HEK293 (cell line): ENCODE data around the gene HSF2.

Source experiments
- CTCF ChIA-PET: fragments of 350-600 bp; formaldehyde crosslinking; extraction: SDS; loops from one replicate; lab custom pipeline; 2021; ENCODE audit warnings: antibody characterized with exemption; lab: Yijun Ruan, JAX
- POLR2A ChIA-PET: fragments of 300-600 bp; formaldehyde crosslinking; extraction: SDS; loops from one replicate; lab custom pipeline; 2020; ENCODE audit warnings: antibody characterized with exemption, inconsistent platforms; lab: Yijun Ruan, JAX
- H3K27ac ChIP-seq: fragments of 200-500 bp; sonication (Bioruptor generic); 2 replicates; pipeline ENCODE4 v1.5.1; 2014; ENCODE audit warnings: low read depth, low read length, control low read depth, inconsistent platforms; ENCODE audit errors: extremely low read depth
- H3K36me3 ChIP-seq, 2 experiments: fragments of 200-500 bp in 1 of 2; sonication (Bioruptor generic) in 1 of 2; 1 replicate in 1 of 2; 2 replicates in 1 of 2; pipeline ENCODE4 v1.5.1; 2014 to 2017; ENCODE audit warnings: inconsistent platforms in 2 of 2, low read length in 2 of 2; ENCODE audit not compliant: control insufficient read depth in 2 of 2, insufficient read depth in 1 of 2
- H3K4me1 ChIP-seq: fragments of 200-500 bp; sonication (Bioruptor generic); 2 replicates; pipeline ENCODE4 v1.5.1; 2014; ENCODE audit warnings: mild to moderate bottlenecking, low read length, inconsistent platforms; ENCODE audit not compliant: control insufficient read depth, insufficient read depth
- H3K4me3 ChIP-seq: 2 replicates; pipeline ENCODE4 v1.5.1; 2011; ENCODE audit warnings: low read depth, mild to moderate bottlenecking, control low read depth, low read length, moderate library complexity
- H3K9me3 ChIP-seq: fragments of 200-500 bp; sonication (Bioruptor generic); 2 replicates; pipeline ENCODE4 v1.5.1; 2014; ENCODE audit warnings: low read depth, low read length, inconsistent platforms; ENCODE audit not compliant: control insufficient read depth, insufficient read depth
- ATF2 ChIP-seq: fragments of 450-650 bp; formaldehyde crosslinking; IDR thresholded peaks from 2 replicates; pipeline ENCODE4 v1.5.1; 2016; ENCODE audit warnings: missing biosample characterization, missing genetic modification characterization, low read depth
- HOXD13 ChIP-seq: sonication (generic); formaldehyde crosslinking; IDR thresholded peaks from 2 replicates; pipeline ENCODE4 v1.8.0; 2022; ENCODE audit warnings: missing genetic modification reagents, borderline replicate concordance
- PRDM1 ChIP-seq: fragments of 450-650 bp; formaldehyde crosslinking; IDR thresholded peaks from 2 replicates; pipeline ENCODE4; 2016; ENCODE audit warnings: missing biosample characterization, missing genetic modification characterization
- PRDM10 ChIP-seq: fragments of 450-650 bp; formaldehyde crosslinking; IDR thresholded peaks from 2 replicates; pipeline ENCODE4 v1.5.1; 2016; ENCODE audit warnings: missing biosample characterization, missing genetic modification characterization
- SCRT2 ChIP-seq: fragments of 450-650 bp; formaldehyde crosslinking; IDR thresholded peaks from 2 replicates; pipeline ENCODE4 v1.5.1; 2016; ENCODE audit warnings: missing biosample characterization, missing genetic modification characterization
- SP3 ChIP-seq: fragments of 450-650 bp; formaldehyde crosslinking; IDR thresholded peaks from 2 replicates; pipeline ENCODE4 v1.5.1; 2016; ENCODE audit warnings: missing biosample characterization, missing genetic modification characterization
- ZBTB6 ChIP-seq: fragments of 450-650 bp; formaldehyde crosslinking; IDR thresholded peaks from 2 replicates; pipeline ENCODE4 v1.5.1; 2017; ENCODE audit warnings: missing biosample characterization, missing genetic modification characterization
- ZFP37 ChIP-seq: fragments of 450-650 bp; formaldehyde crosslinking; IDR thresholded peaks from 2 replicates; pipeline ENCODE4 v1.5.1; 2016; ENCODE audit warnings: missing biosample characterization, missing genetic modification characterization
- ZNF223 ChIP-seq: fragments of 450-650 bp; formaldehyde crosslinking; IDR thresholded peaks from 2 replicates; pipeline ENCODE4 v1.5.1; 2016; ENCODE audit warnings: missing biosample characterization, missing genetic modification characterization
- ZNF239 ChIP-seq: fragments of 450-650 bp; formaldehyde crosslinking; IDR thresholded peaks from 2 replicates; pipeline ENCODE4 v1.5.1; 2016; ENCODE audit warnings: missing biosample characterization, missing genetic modification characterization
- ZNF292 ChIP-seq: fragments of 450-650 bp; formaldehyde crosslinking; IDR thresholded peaks from 2 replicates; pipeline ENCODE4 v1.5.1; 2016; ENCODE audit warnings: low read depth, missing biosample characterization, missing genetic modification characterization, borderline replicate concordance
- ZNF521 ChIP-seq: fragments of 450-650 bp; formaldehyde crosslinking; IDR thresholded peaks from 2 replicates; pipeline ENCODE4 v1.5.1; 2017; ENCODE audit warnings: missing biosample characterization, mild to moderate bottlenecking, missing genetic modification characterization
- ZNF561 ChIP-seq: fragments of 450-650 bp; IDR thresholded peaks from 2 replicates; pipeline ENCODE4 v1.5.1; 2018; ENCODE audit warnings: missing biosample characterization, missing genetic modification characterization, borderline replicate concordance
- ZNF571 ChIP-seq: fragments of 450-650 bp; formaldehyde crosslinking; IDR thresholded peaks from 2 replicates; pipeline ENCODE4 v1.5.0; 2017; ENCODE audit warnings: missing biosample characterization, missing genetic modification characterization
- TF ChIP-seq, protein P1 (sequence below): fragments of 450-650 bp; formaldehyde crosslinking; IDR thresholded peaks from 2 replicates; pipeline ENCODE4 v1.5.1; 2017; ENCODE audit warnings: missing biosample characterization, missing genetic modification characterization
- TF ChIP-seq, protein P2 (sequence below): fragments of 450-650 bp; formaldehyde crosslinking; IDR thresholded peaks from 2 replicates; pipeline ENCODE4 v1.5.1; 2016; ENCODE audit warnings: missing biosample characterization, missing genetic modification characterization

Gene HSF2

GRCh38 chr6:122416825-122417224 lies 17.4 kb downstream of the HSF2 start (continued):
- TF ChIP-seq PRDM10 (tag by site-specific recombination) (no peak), PRDM1 (tag by site-specific recombination) (no peak), ZNF561 (tag by site-specific recombination) (no peak), ZNF223 (tag by site-specific recombination) (no peak), SCRT2 (tag by site-specific recombination) (peak; percentile 87), SP3 (tag by site-specific recombination) (no peak), ZBTB6 (tag by site-specific recombination) (no peak)
- TF ChIP-seq, protein P1, sequence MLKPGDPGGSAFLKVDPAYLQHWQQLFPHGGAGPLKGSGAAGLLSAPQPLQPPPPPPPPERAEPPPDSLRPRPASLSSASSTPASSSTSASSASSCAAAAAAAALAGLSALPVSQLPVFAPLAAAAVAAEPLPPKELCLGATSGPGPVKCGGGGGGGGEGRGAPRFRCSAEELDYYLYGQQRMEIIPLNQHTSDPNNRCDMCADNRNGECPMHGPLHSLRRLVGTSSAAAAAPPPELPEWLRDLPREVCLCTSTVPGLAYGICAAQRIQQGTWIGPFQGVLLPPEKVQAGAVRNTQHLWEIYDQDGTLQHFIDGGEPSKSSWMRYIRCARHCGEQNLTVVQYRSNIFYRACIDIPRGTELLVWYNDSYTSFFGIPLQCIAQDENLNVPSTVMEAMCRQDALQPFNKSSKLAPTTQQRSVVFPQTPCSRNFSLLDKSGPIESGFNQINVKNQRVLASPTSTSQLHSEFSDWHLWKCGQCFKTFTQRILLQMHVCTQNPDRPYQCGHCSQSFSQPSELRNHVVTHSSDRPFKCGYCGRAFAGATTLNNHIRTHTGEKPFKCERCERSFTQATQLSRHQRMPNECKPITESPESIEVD (tag by site-specific recombination) = 0 out of 2 replicates have a peak, but pooled peaks have one; percentile 17
- TF ChIP-seq, protein P2, sequence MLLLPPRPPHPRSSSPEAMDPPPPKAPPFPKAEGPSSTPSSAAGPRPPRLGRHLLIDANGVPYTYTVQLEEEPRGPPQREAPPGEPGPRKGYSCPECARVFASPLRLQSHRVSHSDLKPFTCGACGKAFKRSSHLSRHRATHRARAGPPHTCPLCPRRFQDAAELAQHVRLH (tag by site-specific recombination) = no peak

DNA sequence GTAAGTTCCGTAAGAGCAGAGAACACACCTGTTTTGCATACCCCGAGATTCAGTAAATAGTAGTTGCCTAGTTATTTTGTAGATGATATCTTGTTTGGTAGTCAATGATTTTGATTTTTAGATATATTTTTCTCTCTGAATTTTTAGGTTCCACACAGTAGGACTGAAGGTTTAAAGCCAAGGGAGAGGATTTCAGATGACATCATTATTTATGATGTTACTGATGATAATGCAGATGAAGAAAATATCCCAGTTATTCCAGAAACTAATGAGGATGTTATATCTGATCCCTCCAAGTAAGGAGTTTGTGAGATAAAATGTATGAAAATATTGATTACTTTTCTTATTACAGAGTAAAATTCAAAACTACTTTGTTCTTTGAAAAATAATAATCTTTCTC lies 22.6 kb downstream of the HSF2 start:
- Histone ChIP-seq H3K36me3 (peaks cover 54 to 93% of the 10 kb centered on the region in 2 experiments), H3K4me1 (peaks cover 5% of the 10 kb centered on the region), H3K4me3 (no peak overlapping the region), H3K9me3 (no peaks in the 10 kb centered on the region), H3K27ac (no peak overlapping the region)
- TF ChIP-seq ZFP37 (tag by site-specific recombination) (no peak), ZNF571 (tag by site-specific recombination) (no peak), ATF2 (peak; percentile 73), ZNF521 (no peak), ZNF292 (tag by site-specific recombination) (no peak)
- CTCF ChIA-PET = interaction anchor here (0.6 kb wide), 1 partner anchor 237 kb away, joined by 3 read pairs; no protein-coding TSS in a partner anchor
- POLR2A ChIA-PET = no interaction called here

DNA sequence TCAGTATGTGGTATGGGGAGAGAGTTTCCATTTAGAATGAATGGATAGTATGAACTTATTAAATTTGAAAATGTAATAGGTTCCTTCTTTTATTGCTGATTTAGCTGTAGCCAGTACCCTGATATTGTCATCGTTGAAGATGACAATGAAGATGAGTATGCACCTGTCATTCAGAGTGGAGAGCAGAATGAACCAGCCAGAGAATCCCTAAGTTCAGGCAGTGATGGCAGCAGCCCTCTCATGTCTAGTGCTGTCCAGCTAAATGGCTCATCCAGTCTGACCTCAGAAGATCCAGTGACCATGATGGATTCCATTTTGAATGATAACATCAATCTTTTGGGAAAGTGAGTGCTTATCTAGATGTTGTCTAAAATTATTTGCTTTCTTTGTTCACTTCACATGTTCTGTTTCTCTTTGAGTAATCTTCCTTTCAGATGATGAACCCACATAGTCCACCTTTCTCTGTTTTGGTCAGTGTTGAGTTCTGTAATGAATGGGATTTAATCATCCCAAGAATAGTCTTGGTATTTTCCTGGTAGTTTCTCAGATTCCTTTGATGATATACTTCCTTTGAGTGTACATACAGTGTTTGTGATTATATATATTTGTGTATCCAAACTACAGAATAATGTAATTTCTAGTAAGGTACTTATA lies 23.3 kb downstream of the HSF2 start:
- no peak for TF ChIP-seq ZNF239 (tag by site-specific recombination)
- TF ChIP-seq HOXD13 (CRISPR knock-in tag) = no peak
- TF ChIP-seq, all 188 proteins: peak for 0
- POLR2A ChIA-PET = no interaction called here
- CTCF ChIA-PET = no interaction called here
- peaks cover 54 to 95% of the 10 kb centered on the region in 2 experiments for H3K36me3 ChIP-seq
- no peak overlapping the region for H3K4me3 ChIP-seq
- H3K4me1 ChIP-seq = no peaks in the 10 kb centered on the region
- H3K9me3 ChIP-seq = no peaks in the 10 kb centered on the region
- no peak overlapping the region for H3K27ac ChIP-seq
